GM12872 (cell line): ENCODE measurements around the gene STAT5B.

Source experiments
- CTCF ChIP-seq: IDR thresholded peaks from 3 replicates; pipeline ENCODE4 v1.5.1; 2011; ENCODE audit warnings: low read depth, mild to moderate bottlenecking, low read length, moderate library complexity; ENCODE audit not compliant: insufficient read depth

Gene STAT5B

GRCh38 chr17:42276359-42276608, at the start of gene STAT5B:
STAT5B (minus strand) TSS chr17:42276391; CDS start chr17:42232127, 44,264 bp downstream.
- no peak for TF ChIP-seq CTCF

- no peak for TF ChIP-seq CTCF
Measured at GRCh38 chr17:42325026-42325425, 48.8 kb upstream of the STAT5B start.

GRCh38 chr17:42323268-42323773, 47.1 kb upstream of the STAT5B start:
- no peak for TF ChIP-seq CTCF

GRCh38 chr17:42322382-42323267, 46.4 kb upstream of the STAT5B start:
- TF ChIP-seq CTCF: peak; percentile 100

- no peak for TF ChIP-seq CTCF
Measured at GRCh38 chr17:42321555-42321954, 45.4 kb upstream of the STAT5B start.

- TF ChIP-seq CTCF: no peak
Measured at GRCh38 chr17:42317266-42317845, 41.2 kb upstream of the STAT5B start.

- TF ChIP-seq CTCF: no peak
Measured at GRCh38 chr17:42316755-42317154, 40.6 kb upstream of the STAT5B start.
